GM23248 (cell line): Measurements from ENCODE around the gene IFI16. TPM values are rescaled to one million over a fixed set of nuclear protein-coding genes. Genes with fewer than 3 reads are reported as not detected.
"Not testable (repeated sequence)": the region's sequence is repeated elsewhere in the genome, so short reads cannot be mapped to it uniquely, and the experiment has no call there.

Experiments
- DNase-seq: peaks from one replicate; pipeline ENCODE4 v3.0.0-alpha.2; 2015
- H2AFZ ChIP-seq: fragments of 200-600 bp; sonication (generic); 2 replicates; pipeline ENCODE4 v1.6.1; 2016; ENCODE audit warnings: antibody characterized with exemption
- H3F3A ChIP-seq: fragments of 200-600 bp; sonication (generic); 2 replicates; pipeline ENCODE4 v1.6.1; 2016; ENCODE audit warnings: mild to moderate bottlenecking, antibody characterized with exemption, mixed run types; ENCODE audit not compliant: insufficient read depth
- H3K27ac ChIP-seq: fragments of 200-600 bp; sonication (generic); 2 replicates; pipeline ENCODE4 v1.5.1; 2016; ENCODE audit warnings: mild to moderate bottlenecking
- H3K27me3 ChIP-seq: fragments of 200-600 bp; sonication (generic); replicated peaks from 2 replicates; pipeline ENCODE4 v1.6.1; 2016; ENCODE audit warnings: mild to moderate bottlenecking; ENCODE audit not compliant: insufficient read depth
- H3K36me3 ChIP-seq: fragments of 200-600 bp; sonication (generic); 2 replicates; pipeline ENCODE4 v1.6.1; 2016; ENCODE audit warnings: low read depth, mild to moderate bottlenecking
- H3K4me1 ChIP-seq: fragments of 200-600 bp; sonication (generic); 2 replicates; pipeline ENCODE4 v1.6.1; 2016; ENCODE audit warnings: mild to moderate bottlenecking; ENCODE audit not compliant: insufficient read depth
- H3K4me2 ChIP-seq: fragments of 200-600 bp; sonication (generic); one replicate; pipeline ENCODE4 v1.6.1; 2016; ENCODE audit warnings: mild to moderate bottlenecking; ENCODE audit not compliant: unreplicated experiment
- H3K4me3 ChIP-seq: fragments of 200-600 bp; sonication (generic); 2 replicates; pipeline ENCODE4 v1.5.1; 2016; ENCODE audit warnings: mild to moderate bottlenecking
- H3K79me2 ChIP-seq: fragments of 200-600 bp; sonication (generic); 2 replicates; pipeline ENCODE4 v1.6.1; 2016; ENCODE audit warnings: mild to moderate bottlenecking; ENCODE audit not compliant: insufficient read depth
- H3K9ac ChIP-seq: fragments of 200-600 bp; sonication (generic); 2 replicates; pipeline ENCODE4 v1.6.1; 2016; ENCODE audit warnings: mild to moderate bottlenecking
- H3K9me2 ChIP-seq: fragments of 200-600 bp; sonication (generic); 2 replicates; pipeline ENCODE4 v1.6.1; 2016; ENCODE audit warnings: mixed run types, mild to moderate bottlenecking, moderate library complexity; ENCODE audit not compliant: insufficient read depth
- H3K9me3 ChIP-seq: fragments of 200-600 bp; sonication (generic); one replicate; pipeline ENCODE4 v1.6.1; 2017; ENCODE audit warnings: low read depth
- H4K20me1 ChIP-seq: fragments of 200-600 bp; sonication (generic); 2 replicates; pipeline ENCODE4 v1.6.0; 2016; ENCODE audit not compliant: insufficient read depth
- EZH2 ChIP-seq: fragments of 200-600 bp; sonication (generic); IDR thresholded peaks from 2 replicates; pipeline ENCODE4 v1.6.1; 2018; ENCODE audit warnings: antibody characterized with exemption, mild to moderate bottlenecking; ENCODE audit not compliant: insufficient read depth, poor library complexity, severe bottlenecking
- EZH2phosphoT487 ChIP-seq: fragments of 200-600 bp; sonication (generic); IDR thresholded peaks from 2 replicates; pipeline ENCODE4 v1.6.1; 2018; ENCODE audit warnings: antibody characterized with exemption, moderate library complexity, mild to moderate bottlenecking, low read depth; ENCODE audit not compliant: insufficient read depth
- WGBS, 2 experiments: methylation state at CpG; one replicate each; pipeline ENCODE4 v1.1.6; 2015 to 2017; ENCODE audit warnings: low lambda C conversion rate in 2 of 2, low coverage in 1 of 2; ENCODE audit errors: missing lambda C conversion rate in 2 of 2; 5-methylcytosine and 5-hydroxymethylcytosine counted together
- in situ Hi-C: fragments of 300-500 bp; cut with MboI; formaldehyde crosslinking; loops from 2 replicates; pipeline ENCODE4 v1.15.0; 2020
- polyA plus RNA-seq: library from polyadenylated mRNA; unstranded; fragments of >200 nt; fragmentation: Nextera tagmentation; extraction: Ambion mirVana; gene quantifications from 2 replicates; pipeline ENCODE4 v1.2.1, GENCODE V29; 2016
- total RNA-seq: library from RNA; depleted of rRNA; stranded (reverse); fragments of >200 nt; shearing (Covaris generic); gene quantifications from 2 replicates; pipeline ENCODE4 v1.2.3, GENCODE V29; 2014

IFI16 gene
- total and polyA plus RNA-seq, 2 experiments from 2014 or later, result 36.4 to 88.9 TPM

DNA sequence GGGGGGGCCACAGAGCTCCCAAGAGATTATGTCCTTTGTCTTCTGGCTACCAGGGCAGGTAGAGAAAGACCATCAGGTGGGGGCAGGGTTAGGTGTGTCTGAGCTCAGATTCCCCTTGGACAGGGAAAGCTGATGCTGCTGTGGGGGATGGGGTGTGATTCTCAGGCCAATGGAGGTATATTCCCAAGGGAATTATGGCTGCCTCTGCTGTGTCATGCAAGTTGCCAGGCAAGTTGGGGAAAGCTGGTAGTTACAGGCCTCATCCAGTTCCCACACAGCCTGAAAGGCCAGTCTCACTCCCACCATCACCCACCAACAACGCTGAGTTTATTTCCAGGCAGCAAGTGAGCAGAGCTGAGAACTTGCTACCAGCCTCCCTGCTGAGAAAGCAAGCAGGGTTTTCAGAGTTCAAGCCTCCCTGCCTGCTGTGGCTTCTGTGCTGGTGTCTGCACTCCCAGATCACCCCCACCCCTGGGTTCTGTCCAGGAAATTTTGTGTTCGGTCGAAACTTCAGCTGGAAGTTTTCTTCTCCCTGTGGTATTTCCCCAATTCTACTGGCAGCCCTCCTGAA is 21.3 kb downstream of the IFI16 start:
- in situ Hi-C loops, result no loop called here
- Histone ChIP-seq H2AFZ (no peak overlapping the region), H3K9ac (no peak overlapping the region), H3K36me3 (peaks cover 50% of the 10 kb centered on the region), H3K27me3 (no peaks in the 10 kb centered on the region), H3K9me2 (no peaks in the 10 kb centered on the region), H3K9me3 (no peaks in the 10 kb centered on the region), H3K4me2 (no peak overlapping the region), H3K4me3 (no peak overlapping the region), H3F3A (peaks cover 4% of the 10 kb centered on the region; the same call in 1 of the 2 replicates), H4K20me1 (no peaks in the 10 kb centered on the region; the same call in 1 of the 2 replicates), H3K79me2 (peaks cover 91% of the 10 kb centered on the region), H3K27ac (no peak overlapping the region), H3K4me1 (no peaks in the 10 kb centered on the region)
- 49 to 52% methylated on average over 3 of the region's 3 CpGs for WGBS, 2 experiments
- peak; percentile 21 for DNase-seq
- TF ChIP-seq EZH2, result no peak
- no peak for TF ChIP-seq EZH2phosphoT487

DNA sequence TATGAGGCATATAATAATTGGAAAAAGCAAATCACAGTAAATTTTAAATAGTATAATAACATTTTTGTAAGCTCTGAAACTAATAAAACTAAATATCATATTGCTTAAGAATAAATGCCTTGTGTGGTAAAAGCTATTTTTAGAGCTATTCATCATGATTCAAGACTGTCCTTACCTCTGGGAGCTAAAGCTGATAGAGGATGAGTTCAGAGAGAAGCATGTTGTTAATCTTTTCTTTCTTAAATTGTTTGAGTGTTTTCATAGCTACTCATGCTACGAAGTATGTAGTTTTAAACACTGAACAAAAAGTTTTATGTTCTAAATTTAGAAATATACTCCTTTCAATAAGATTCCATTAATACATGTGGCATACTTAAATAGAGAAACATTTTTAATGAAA is 30.5 kb downstream of the IFI16 start:
- Histone ChIP-seq H3K4me2 (peak overlapping the region; percentile 29), H3K36me3 (peaks cover 58% of the 10 kb centered on the region), H3K4me1 (peaks cover 16% of the 10 kb centered on the region), H3K27me3 (no peaks in the 10 kb centered on the region), H3K27ac (peak overlapping the region; percentile 51), H3K79me2 (peaks cover 37% of the 10 kb centered on the region), H3K9ac (no peak overlapping the region), H3K9me2 (no peaks in the 10 kb centered on the region), H3K4me3 (peak overlapping the region; percentile 3; the same call in 1 of the 2 replicates), H3K9me3 (no peaks in the 10 kb centered on the region), H3F3A (peaks cover 26% of the 10 kb centered on the region), H4K20me1 (no peaks in the 10 kb centered on the region), H2AFZ (no peak overlapping the region)
- in situ Hi-C loops, result no loop called here
- peak; percentile 62 for DNase-seq
- no peak for TF ChIP-seq EZH2phosphoT487
- TF ChIP-seq EZH2, result no peak
- WGBS, 2 experiments, result 30 to 41% methylated on average over 1 of the region's 1 CpG

GRCh38 chr1:159040893-159041724 is 31.4 kb downstream of the IFI16 start:
- H3K9me2 ChIP-seq, result no peaks in the 10 kb centered on the region
- H3K36me3 ChIP-seq, result peaks cover 58% of the 10 kb centered on the region
- peaks cover 35% of the 10 kb centered on the region for H3K79me2 ChIP-seq
- H3K9me3 ChIP-seq, result no peaks in the 10 kb centered on the region
- no peak overlapping the region for H2AFZ ChIP-seq
- H3K4me3 ChIP-seq, result no peak overlapping the region
- no peak overlapping the region for H3K4me2 ChIP-seq
- no peak overlapping the region for H3K9ac ChIP-seq
- DNase-seq, result no peak
- no peaks in the 10 kb centered on the region for H3K27me3 ChIP-seq
- no peaks in the 10 kb centered on the region for H4K20me1 ChIP-seq
- H3F3A ChIP-seq, result peaks cover 26% of the 10 kb centered on the region
- no peak for TF ChIP-seq EZH2
- TF ChIP-seq EZH2phosphoT487, result no peak
- peak overlapping the region; percentile 51 for H3K27ac ChIP-seq
- WGBS, 2 experiments, result 96 to 99% methylated on average over 7 of the region's 7 CpGs
- peaks cover 16% of the 10 kb centered on the region for H3K4me1 ChIP-seq
- in situ Hi-C loops, result no loop called here

- H3K4me1 ChIP-seq, H2AFZ ChIP-seq, H3K79me2 ChIP-seq, in situ Hi-C loops, H3K4me3 ChIP-seq, H3K27me3 ChIP-seq, DNase-seq, H3K9me2 ChIP-seq, H3K9ac ChIP-seq, H4K20me1 ChIP-seq, H3K9me3 ChIP-seq, H3K4me2 ChIP-seq, H3K27ac ChIP-seq, H3F3A ChIP-seq: not testable (repeated sequence)
- 93 to 100% methylated on average over 1 of the region's 1 CpG for WGBS, 2 experiments
- peaks cover 48% of the 10 kb centered on the region for H3K36me3 ChIP-seq
Observed at GRCh38 chr1:159046486-159046885, 36.8 kb downstream of the IFI16 start.
